OCI-M1 (cell line): Measurements from ENCODE around the gene LAMTOR2.

Source experiments
- DNase-seq: peaks from one replicate; lab custom pipeline; 2025; lab: John Stamatoyannopoulos, UW

The LAMTOR2 gene

DNA sequence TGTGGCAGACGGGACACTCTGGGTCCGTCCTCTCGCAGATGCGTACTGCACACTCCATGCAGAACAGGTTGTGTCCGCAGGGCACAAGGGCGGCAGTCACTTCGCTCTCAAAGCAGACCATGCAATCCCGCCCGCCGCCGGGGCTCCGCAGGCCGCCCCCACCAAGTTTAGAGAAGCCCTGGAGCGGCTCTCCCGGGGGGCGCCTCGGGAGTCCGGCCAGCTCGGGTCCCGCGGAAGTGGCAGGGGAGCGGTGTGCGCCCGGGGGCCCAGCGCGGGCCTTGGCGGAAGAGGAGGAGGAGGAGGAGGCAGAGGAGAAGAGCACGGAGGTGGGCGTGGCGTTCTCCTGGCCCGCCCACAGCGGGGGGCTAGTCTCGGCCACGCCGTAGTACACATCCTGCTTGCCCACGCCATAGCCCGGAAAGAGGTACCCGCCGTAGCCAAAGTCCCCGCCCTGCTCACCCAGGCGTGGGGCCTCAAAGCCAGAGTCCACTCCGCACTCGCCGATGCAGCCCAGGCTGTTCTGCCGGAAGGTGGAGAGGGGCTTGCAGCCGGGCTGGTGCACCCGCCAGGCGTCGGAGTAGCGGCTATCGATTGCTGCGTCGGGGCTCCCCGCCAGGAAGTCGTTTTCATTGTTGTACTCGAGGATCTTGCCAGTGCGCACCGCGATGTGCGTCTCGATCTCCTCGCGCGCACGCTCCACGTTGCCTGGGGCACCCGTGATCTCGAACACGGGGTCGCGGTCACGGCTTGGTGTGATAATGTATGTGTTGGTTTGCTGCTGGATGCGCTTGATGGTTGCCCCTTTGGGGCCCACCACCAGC, 22.2 kb downstream of the LAMTOR2 start:
- no peak for DNase-seq

DNA sequence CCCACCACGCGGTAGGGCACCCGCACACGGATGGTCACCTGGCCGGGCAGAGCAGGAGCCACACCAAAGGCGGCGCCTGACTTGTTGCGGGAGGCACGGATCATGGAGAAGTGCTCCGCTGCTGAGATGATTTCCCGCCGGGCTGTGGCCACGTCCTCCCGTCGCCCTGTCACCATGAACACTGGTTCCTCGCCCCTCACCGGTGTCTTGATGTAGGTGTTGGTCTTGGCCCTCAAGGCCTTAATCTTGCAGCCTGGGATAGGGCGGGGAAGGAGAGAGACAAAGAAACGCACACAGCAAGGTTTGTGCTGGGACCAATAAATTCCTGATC, 22.8 kb downstream of the LAMTOR2 start:
- no peak for DNase-seq

DNA sequence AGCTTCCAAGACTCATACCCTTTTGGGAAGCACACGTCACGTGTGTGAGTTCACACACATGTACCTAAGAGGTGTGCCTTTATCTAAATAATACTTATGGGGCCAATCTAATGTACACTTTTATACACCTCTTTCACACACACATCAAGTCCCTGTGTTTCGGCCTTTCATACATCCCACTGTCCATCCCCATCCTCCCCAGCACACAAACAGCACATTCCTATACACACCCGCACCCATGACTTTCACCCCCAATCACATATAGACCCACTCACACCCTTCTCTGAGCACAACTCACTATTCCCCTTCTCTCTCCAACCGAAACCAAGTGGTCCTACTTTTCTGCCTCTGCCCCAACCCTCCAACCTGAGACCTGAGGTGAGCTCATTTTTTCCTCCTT, 24.1 kb downstream of the LAMTOR2 start:
- no peak for DNase-seq

DNA sequence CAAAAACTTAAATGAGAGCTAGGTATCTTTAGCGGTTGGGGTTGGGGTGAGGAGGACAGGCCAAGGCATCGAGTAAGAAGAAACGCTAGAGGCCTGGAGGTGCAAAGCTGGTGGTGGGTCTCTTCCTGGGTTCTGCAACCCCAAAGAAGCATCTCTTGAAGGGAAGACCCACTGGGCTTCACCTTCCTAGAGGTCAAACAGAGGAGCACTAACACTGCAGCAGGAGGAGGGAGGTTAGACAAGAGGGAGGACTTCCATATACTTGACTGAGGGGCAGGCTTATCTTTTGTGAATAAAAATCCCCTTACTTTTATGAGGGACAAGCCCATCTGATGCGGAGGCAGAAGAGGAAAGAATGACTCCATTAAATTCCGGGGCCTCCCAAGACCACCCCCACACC, 25.2 kb downstream of the LAMTOR2 start:
- no peak for DNase-seq

GRCh38 chr1:156080241-156080862, 25.8 kb downstream of the LAMTOR2 start:
- DNase-seq, result no peak

DNA sequence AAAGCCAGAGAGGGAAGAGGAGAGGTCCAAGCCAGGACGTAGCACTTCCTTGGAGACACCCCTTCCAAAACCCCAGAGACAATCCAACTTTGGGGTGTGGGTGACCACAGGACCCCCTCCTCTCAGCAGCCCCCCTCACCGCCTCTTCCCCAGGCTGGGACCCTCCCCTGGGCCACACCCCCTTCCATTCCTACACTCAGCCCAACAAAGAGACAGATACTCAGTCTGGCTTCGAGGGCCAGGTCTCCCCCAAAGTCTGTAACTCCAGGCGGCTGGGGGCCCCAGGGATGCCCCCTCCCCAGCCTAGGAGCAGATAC, 26.2 kb downstream of the LAMTOR2 start:
- DNase-seq, result no peak

GRCh38 chr1:156081180-156081916, 26.8 kb downstream of the LAMTOR2 start:
- no peak for DNase-seq

DNA sequence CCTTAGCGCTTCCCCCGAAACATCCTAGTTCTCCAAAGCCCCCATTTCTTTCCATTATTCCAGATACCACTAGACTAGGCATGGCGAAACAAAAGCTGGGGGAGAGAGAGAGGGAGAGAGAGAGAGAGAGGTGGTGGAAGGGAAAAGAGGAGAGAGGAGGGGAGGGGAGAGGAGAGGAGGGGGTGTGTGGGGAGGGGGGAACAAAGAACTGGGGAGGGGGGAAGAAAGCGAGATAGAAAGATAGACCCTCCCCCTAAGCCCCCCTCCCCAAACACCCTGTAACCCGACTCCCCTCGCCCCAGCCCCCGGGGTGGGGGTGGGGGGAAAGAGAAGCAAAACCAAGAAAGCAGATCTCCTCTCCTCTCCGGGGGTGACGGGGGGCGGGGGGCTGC, 27.3 kb downstream of the LAMTOR2 start:
- no peak for DNase-seq

- DNase-seq, result peak; percentile 82
These were observed 27.9 kb downstream of the LAMTOR2 start, which contains the start of gene MEX3A for GRCh38 chr1:156082309-156083091. TSS of gene MEX3A (minus strand) at chr1:156082465. CDS start at chr1:156081998, 467 bp downstream.

DNA sequence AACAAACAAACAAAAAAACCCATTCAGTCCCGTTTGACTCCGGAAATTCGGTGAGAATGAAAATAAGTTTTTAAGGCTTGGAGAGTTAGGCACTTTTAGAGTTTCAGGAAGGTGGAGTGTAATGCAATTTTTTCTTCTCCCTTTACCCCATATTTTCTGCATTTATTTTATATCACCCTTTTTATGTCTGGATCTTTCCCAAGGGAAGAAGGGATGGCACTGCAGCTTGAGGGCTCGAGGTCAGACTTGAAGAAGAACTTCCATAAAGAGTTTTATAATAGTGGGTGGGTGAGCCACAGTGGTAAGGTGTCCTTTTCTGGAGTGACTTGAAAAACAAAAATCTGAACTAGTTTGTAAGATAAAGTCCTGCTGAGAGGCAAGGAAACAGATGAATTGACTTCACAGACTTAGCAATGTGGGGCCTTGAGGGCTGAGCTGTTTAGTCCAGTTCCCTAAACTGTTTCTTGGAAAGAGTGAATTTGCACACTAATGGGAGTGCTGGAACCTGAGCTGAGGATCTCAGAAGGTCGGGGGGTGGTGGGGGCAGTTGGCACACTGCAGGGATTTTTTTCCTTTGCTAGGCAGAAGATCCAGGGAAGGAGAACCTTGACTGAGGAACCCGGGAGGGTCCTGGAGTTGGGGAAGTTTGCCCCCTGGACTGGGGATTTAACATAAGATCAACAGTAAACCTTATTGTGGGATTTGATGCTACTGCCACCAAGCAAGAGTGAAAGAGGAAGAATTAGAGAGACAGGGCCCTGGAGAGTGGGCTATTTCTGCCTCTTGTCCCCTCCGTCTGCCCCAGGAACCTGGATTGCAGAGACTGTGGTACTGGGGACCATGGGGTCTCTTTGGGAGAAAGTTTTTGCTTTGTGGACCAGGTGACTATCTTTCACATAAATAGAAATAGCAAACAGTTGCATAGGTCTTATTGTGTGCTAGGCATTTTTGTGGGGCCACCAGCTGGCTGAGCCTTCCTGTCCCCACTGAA, 29.5 kb downstream of the LAMTOR2 start:
- peak; percentile 75 for DNase-seq

- DNase-seq, result no peak
These were observed 31.7 kb downstream of the LAMTOR2 start for GRCh38 chr1:156086256-156086662.

- DNase-seq, result no peak
These were observed 35.1 kb downstream of the LAMTOR2 start for GRCh38 chr1:156089704-156090103.

- no peak for DNase-seq
These were observed 35.7 kb downstream of the LAMTOR2 start for GRCh38 chr1:156090138-156090839.

- DNase-seq, result peak; percentile 90
These were observed 36.2 kb downstream of the LAMTOR2 start for GRCh38 chr1:156090840-156091188.

DNA sequence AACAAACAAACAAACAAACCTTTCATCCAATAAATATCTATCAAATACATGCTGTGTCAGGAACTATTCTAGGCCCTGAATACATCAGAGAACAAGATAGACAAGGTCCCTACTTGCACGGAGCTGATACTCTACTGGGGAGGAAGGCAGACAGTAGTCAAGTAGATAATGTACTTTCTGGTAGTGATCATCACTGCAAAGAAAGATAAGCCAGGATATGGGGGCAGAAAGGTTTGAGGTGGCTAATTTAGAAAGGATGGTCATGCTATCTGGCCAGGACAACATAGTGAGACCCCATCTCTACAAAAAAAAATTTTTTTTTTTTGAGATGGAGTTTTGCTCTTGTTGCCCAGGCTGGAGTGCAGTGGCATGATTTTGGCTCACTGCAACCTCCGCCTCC, 37.0 kb downstream of the LAMTOR2 start:
- DNase-seq, result no peak

- no peak for DNase-seq
These were observed 41.4 kb downstream of the LAMTOR2 start for GRCh38 chr1:156095906-156096508.

- DNase-seq, result peak; percentile 91
These were observed 42.2 kb downstream of the LAMTOR2 start for GRCh38 chr1:156096640-156097391.

- no peak for DNase-seq
These were observed 43.1 kb downstream of the LAMTOR2 start for GRCh38 chr1:156097499-156098178.

DNA sequence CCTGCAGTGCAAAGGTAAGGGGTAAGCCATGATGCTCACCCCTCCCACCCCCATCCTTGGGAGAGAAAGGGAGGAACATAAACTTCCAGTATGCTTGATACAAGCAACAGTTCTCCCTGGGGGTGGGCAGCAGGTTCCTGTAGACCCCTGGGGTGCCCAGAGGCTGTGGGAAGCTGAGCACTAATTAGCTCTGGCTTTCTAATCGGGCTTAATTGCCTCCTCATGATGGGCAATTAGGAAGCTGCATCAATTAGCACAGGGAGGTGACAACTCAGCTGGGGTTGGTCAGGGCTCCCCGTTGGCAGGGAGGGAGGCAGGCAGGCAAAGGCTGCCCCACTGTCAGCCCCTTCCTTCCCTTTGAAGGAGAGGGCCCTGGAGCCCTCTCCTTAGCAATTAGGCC, 44.2 kb downstream of the LAMTOR2 start:
- DNase-seq, result no peak
